Ishikawa (cell line): Measurements from ENCODE around the gene TARS3.

Source experiments
- CEBPB ChIP-seq: IDR thresholded peaks from 2 replicates; pipeline ENCODE4 v1.6.1; 2012
- CREB1 ChIP-seq: IDR thresholded peaks from 2 replicates; pipeline ENCODE4 v1.6.1; 2012; ENCODE audit warnings: low read depth
- EGR1 ChIP-seq: IDR thresholded peaks from 2 replicates; pipeline ENCODE4 v1.6.1; 2012
- EP300 ChIP-seq: IDR thresholded peaks from 2 replicates; pipeline ENCODE4 v1.6.1; 2012; ENCODE audit warnings: borderline replicate concordance
- FOXM1 ChIP-seq: IDR thresholded peaks from 2 replicates; pipeline ENCODE4 v1.6.1; 2012; ENCODE audit warnings: low read depth, borderline replicate concordance
- NFIC ChIP-seq: IDR thresholded peaks from 2 replicates; pipeline ENCODE4 v1.6.1; 2012
- RAD21 ChIP-seq: IDR thresholded peaks from 2 replicates; pipeline ENCODE4 v1.6.1; 2012; ENCODE audit warnings: low read depth
- TAF1 ChIP-seq: IDR thresholded peaks from 2 replicates; pipeline ENCODE4 v1.6.1; 2012; ENCODE audit warnings: low read depth, mild to moderate bottlenecking
- TCF12 ChIP-seq: IDR thresholded peaks from 2 replicates; pipeline ENCODE4 v1.6.1; 2012; ENCODE audit warnings: low read depth
- TEAD4 ChIP-seq: IDR thresholded peaks from 2 replicates; pipeline ENCODE4 v1.6.1; 2012
- YY1 ChIP-seq: IDR thresholded peaks from 2 replicates; pipeline ENCODE4 v1.6.1; 2012; ENCODE audit warnings: low read depth
- ZBTB7A ChIP-seq: IDR thresholded peaks from 2 replicates; pipeline ENCODE4 v1.6.1; 2012; ENCODE audit warnings: low read depth
- TF ChIP-seq, protein P1 (sequence below): IDR thresholded peaks from 2 replicates; pipeline ENCODE4 v1.6.1; 2012
- TF ChIP-seq, protein P2 (sequence below): IDR thresholded peaks from 2 replicates; pipeline ENCODE4 v1.6.1; 2012; ENCODE audit warnings: low read depth, mild to moderate bottlenecking
- TF ChIP-seq, protein P3 (sequence below): IDR thresholded peaks from 2 replicates; pipeline ENCODE4 v1.6.1; 2012

TARS3 gene

DNA sequence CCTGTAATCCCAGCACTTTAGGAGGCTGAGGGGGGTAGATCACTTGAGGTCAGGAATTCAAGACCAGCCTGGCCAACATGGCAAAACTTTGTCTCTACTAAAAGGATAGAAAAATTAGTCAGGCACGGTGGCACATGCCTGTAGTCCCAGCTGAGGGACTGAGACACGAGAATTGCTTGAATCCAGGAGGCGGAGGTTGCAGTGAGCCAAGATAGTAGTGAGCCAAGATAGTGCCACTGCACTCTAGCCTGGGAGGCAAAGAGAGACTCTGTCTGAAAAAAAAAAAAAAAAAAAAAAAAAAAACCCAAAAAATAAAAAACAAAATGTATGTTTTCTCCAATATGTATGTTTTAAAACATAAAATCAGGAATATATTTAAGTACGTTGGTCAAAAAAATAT, 16.3 kb downstream of the TARS3 start:
- TF ChIP-seq EGR1 (no peak), TEAD4 (no peak), FOXM1 (no peak), CEBPB (no peak), RAD21 (no peak), EP300 (no peak), CREB1 (no peak), TCF12 (no peak), ZBTB7A (no peak), TAF1 (no peak), YY1 (no peak), NFIC (no peak)
- TF ChIP-seq, protein P1, sequence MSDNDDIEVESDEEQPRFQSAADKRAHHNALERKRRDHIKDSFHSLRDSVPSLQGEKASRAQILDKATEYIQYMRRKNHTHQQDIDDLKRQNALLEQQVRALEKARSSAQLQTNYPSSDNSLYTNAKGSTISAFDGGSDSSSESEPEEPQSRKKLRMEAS: no peak
- TF ChIP-seq, protein P2, sequence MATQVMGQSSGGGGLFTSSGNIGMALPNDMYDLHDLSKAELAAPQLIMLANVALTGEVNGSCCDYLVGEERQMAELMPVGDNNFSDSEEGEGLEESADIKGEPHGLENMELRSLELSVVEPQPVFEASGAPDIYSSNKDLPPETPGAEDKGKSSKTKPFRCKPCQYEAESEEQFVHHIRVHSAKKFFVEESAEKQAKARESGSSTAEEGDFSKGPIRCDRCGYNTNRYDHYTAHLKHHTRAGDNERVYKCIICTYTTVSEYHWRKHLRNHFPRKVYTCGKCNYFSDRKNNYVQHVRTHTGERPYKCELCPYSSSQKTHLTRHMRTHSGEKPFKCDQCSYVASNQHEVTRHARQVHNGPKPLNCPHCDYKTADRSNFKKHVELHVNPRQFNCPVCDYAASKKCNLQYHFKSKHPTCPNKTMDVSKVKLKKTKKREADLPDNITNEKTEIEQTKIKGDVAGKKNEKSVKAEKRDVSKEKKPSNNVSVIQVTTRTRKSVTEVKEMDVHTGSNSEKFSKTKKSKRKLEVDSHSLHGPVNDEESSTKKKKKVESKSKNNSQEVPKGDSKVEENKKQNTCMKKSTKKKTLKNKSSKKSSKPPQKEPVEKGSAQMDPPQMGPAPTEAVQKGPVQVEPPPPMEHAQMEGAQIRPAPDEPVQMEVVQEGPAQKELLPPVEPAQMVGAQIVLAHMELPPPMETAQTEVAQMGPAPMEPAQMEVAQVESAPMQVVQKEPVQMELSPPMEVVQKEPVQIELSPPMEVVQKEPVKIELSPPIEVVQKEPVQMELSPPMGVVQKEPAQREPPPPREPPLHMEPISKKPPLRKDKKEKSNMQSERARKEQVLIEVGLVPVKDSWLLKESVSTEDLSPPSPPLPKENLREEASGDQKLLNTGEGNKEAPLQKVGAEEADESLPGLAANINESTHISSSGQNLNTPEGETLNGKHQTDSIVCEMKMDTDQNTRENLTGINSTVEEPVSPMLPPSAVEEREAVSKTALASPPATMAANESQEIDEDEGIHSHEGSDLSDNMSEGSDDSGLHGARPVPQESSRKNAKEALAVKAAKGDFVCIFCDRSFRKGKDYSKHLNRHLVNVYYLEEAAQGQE: no peak
- TF ChIP-seq, protein P3, sequence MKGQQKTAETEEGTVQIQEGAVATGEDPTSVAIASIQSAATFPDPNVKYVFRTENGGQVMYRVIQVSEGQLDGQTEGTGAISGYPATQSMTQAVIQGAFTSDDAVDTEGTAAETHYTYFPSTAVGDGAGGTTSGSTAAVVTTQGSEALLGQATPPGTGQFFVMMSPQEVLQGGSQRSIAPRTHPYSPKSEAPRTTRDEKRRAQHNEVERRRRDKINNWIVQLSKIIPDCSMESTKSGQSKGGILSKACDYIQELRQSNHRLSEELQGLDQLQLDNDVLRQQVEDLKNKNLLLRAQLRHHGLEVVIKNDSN: no peak

DNA sequence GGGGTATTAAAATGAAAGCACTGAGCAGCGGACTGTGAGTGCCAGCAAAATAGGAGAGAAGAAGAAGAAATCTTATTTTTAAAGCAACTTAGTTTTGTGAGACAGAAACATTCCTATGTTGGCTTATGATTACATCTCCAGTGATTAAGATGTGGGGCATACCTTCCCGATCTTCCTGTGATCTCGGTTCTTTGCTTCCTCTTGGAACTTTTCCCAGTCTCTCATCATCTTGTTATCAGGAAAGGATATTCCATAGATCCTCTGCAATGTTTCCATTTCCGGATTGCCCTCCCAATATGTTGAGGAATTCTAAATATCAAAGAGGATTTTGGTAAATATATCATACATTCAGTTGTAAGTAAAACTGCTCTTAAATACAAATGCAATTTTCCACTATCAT, 22.2 kb downstream of the TARS3 start:
- no peak for TF ChIP-seq NFIC
- no peak for TF ChIP-seq TEAD4
- no peak for TF ChIP-seq CEBPB
- no peak for TF ChIP-seq YY1
- TF ChIP-seq ZBTB7A: no peak
- TF ChIP-seq, protein P2: no peak
- no peak for TF ChIP-seq TCF12
- no peak for TF ChIP-seq TAF1
- no peak for TF ChIP-seq RAD21
- TF ChIP-seq, protein P1: no peak

DNA sequence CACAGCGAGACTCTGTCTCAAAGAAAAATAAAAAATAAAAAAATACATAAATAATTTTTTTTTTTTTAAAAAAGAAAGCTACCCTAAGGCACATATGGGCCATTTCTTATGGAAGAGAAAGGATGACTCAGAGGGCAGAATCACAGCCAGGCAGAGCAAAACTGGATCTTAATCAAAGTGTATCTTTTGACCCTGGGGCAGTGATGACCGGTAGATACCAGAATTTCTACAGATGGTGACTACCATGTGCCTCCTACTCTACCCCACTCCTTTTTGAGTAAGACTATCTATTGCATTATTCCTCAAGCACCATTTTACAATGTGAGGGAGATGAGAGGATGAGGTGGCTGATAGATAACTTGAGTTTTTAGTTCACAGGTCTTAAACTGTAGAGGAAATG, 26.0 kb downstream of the TARS3 start:
- TF ChIP-seq, protein P1: no peak
- TF ChIP-seq TEAD4 (no peak), ZBTB7A (no peak), FOXM1 (no peak), RAD21 (no peak), EGR1 (no peak), TAF1 (no peak), CEBPB (no peak), EP300 (no peak)
- TF ChIP-seq, protein P3: no peak

DNA sequence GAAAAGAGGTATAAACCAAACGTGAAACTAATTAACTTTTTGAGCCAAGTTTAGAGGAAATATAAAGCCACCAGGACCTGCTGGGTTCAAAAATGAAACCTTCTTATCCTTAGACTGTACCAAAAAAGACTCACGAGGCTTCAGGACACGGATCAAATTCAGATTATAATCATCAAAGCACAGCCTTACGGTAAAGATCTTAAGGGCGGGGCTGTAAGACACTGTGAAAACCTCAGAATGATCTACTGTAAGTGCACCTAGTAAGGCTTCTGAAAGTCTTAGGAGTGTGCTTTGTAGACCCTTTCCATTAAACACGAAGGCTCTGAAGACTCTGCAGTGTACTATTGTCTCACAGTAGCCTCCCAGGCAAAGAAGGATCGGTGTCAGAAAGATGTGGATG, 26.8 kb downstream of the TARS3 start:
- TF ChIP-seq TAF1 (no peak), CREB1 (no peak), TEAD4 (no peak), RAD21 (no peak), EP300 (no peak), ZBTB7A (no peak), CEBPB (no peak), EGR1 (no peak)
- TF ChIP-seq, protein P1: no peak
- TF ChIP-seq, protein P3: no peak

DNA sequence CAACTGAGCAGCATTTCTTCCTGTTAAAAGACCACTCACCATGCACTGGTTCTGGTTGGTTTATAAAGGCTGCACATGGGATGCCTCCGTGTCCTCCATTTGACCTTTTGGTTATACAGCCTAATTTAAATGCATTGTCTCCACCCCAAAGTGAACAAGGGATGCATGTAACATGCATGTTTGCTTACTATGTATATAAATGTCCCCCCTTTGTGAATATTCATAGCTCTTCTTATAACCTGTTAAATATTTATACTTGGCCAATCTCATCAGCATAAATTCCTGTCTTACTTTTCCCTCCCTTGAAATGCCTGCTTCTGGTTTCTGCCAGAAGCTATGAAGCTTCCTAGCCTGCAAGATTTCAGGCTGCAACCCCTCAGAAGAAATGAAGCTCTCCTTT, 27.4 kb downstream of the TARS3 start:
- TF ChIP-seq EP300: no peak

DNA sequence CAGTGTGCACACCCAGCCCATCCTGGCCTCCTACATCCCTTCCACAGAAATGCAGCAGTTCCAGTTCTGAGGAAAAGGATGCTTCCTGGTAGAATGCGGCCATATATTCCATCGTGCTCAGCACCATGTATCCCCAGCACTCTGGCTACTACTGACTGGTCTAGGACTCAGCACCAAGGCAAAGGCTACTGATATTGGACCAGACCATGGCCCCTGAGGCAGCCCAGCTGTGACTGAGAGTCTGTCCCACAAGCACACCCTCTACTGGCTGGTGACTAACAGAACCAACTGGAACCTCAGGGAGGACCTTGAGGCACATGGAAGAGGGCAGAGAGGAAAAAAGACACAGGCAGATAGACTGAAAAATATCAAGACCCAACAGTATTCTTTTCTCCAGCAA, 30.0 kb downstream of the TARS3 start:
- TF ChIP-seq YY1: no peak
- TF ChIP-seq, protein P2: no peak
- TF ChIP-seq EP300: no peak
- no peak for TF ChIP-seq FOXM1
- TF ChIP-seq TAF1: no peak
- TF ChIP-seq CREB1: no peak
- TF ChIP-seq NFIC: no peak
- no peak for TF ChIP-seq ZBTB7A
- TF ChIP-seq, protein P1: no peak
- TF ChIP-seq EGR1: no peak
